ENCODE measurements around the gene IL17RC. TPM values are rescaled to one million over a fixed set of nuclear protein-coding genes. Genes with fewer than 3 reads are reported as not detected.

IL17RC gene
- total and polyA plus RNA-seq, 2 of the 4 experiments (the other 2 are of a cell fraction) = 20.8 to 28.3 TPM

DNA sequence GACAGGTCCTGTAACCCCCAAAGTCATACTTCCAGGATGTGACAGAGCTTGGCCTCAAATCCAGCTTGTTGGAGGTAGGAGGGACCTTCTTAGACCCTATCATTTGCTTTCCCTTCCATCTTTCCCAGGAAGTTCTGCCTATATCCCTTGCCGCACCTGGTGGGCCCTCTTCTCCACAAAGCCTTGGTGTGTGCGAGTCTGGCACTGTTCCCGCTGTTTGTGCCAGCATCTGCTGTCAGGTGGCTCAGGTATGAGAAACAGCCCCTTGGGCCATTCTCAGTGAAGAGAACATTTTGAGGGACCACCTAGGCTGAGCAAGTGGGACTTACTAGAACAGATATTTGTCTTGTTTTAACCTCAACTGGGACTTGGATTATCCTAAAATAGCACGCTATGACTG lies 13.0 kb upstream of the IL17RC start:
- H4K8ac ChIP-seq (ENCODE audit: low read depth in 2 of 2, low read length in 2 of 2) = peak overlapping the region; percentile 24 to 57; a peak in 2 of 4 replicates
- no peaks in the 10 kb centered on the region for H3K27me3 ChIP-seq (ENCODE audit: control insufficient read depth, insufficient read depth, low read length)
- peak overlapping the region; percentile 57 for H2AFZ ChIP-seq (replicated peaks; ENCODE audit: low read length, poor library complexity)
- peaks cover 0 to 16% of the 10 kb centered on the region in 2 experiments; a peak in 2 of 4 replicates for H3K79me1 ChIP-seq (ENCODE audit: low read depth in 1 of 2, low read length in 2 of 2)
- peak overlapping the region; percentile 32; the same call in 1 of the 2 replicates for H2BK120ac ChIP-seq (ENCODE audit: low read depth, low read length)
- peak overlapping the region; percentile 77; the same call in 1 of the 2 replicates for H3K14ac ChIP-seq (replicated peaks; ENCODE audit: low read depth, low read length)
- dilution Hi-C loops (cut with HindIII; ENCODE audit: low sequenced_read_pairs, unreplicated experiment) = no loop called here
- intact Hi-C loops (cut with micrococcal nuclease) = no loop called here
- no peaks in the 10 kb centered on the region for H3K36me3 ChIP-seq (ENCODE audit: control insufficient read depth, insufficient read depth, low read length)
- H3K4me3 ChIP-seq (ENCODE audit: insufficient read depth, low read depth, low read length) = no peak overlapping the region
- no peak overlapping the region for H3K4me2 ChIP-seq (ENCODE audit: low read depth, low read length)
- H2BK20ac ChIP-seq (ENCODE audit: low read depth, low read length) = peak overlapping the region; percentile 64; the same call in 1 of the 2 replicates
- H2BK5ac ChIP-seq (ENCODE audit: low read depth, low read length, poor library complexity, severe bottlenecking) = peak overlapping the region; percentile 32
- no peaks in the 10 kb centered on the region for H3K9me3 ChIP-seq (ENCODE audit: control insufficient read depth, insufficient read depth, low read length)
- H3K9me1 ChIP-seq (ENCODE audit: insufficient read depth, low read length) = peaks cover 19% of the 10 kb centered on the region
- CTCF ChIA-PET = no interaction called here
- POLR2A ChIA-PET (ENCODE audit: unreplicated experiment) = no interaction called here
- TF ChIP-seq RCOR1 (IDR thresholded peaks at IDR 0.05; ENCODE audit: insufficient replicate concordance, low read length) (no peak), CEBPB (IDR thresholded peaks at IDR 0.05; ENCODE audit: low read depth, low read length) (no peak), SMC3 (IDR thresholded peaks at IDR 0.05; ENCODE audit: low read depth, low read length) (no peak), MAFK (IDR thresholded peaks at IDR 0.05; ENCODE audit: low read depth, low read length) (no peak), BHLHE40 (IDR thresholded peaks at IDR 0.05; ENCODE audit: low read depth, low read length) (no peak), FOS (IDR thresholded peaks at IDR 0.05; ENCODE audit: low read depth, low read length) (no peak)
- TF ChIP-seq, protein P1, sequence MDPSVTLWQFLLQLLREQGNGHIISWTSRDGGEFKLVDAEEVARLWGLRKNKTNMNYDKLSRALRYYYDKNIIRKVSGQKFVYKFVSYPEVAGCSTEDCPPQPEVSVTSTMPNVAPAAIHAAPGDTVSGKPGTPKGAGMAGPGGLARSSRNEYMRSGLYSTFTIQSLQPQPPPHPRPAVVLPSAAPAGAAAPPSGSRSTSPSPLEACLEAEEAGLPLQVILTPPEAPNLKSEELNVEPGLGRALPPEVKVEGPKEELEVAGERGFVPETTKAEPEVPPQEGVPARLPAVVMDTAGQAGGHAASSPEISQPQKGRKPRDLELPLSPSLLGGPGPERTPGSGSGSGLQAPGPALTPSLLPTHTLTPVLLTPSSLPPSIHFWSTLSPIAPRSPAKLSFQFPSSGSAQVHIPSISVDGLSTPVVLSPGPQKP (IDR thresholded peaks at IDR 0.05; ENCODE audit: borderline replicate concordance, low read depth, low read length) = no peak
- TF ChIP-seq, protein P2, sequence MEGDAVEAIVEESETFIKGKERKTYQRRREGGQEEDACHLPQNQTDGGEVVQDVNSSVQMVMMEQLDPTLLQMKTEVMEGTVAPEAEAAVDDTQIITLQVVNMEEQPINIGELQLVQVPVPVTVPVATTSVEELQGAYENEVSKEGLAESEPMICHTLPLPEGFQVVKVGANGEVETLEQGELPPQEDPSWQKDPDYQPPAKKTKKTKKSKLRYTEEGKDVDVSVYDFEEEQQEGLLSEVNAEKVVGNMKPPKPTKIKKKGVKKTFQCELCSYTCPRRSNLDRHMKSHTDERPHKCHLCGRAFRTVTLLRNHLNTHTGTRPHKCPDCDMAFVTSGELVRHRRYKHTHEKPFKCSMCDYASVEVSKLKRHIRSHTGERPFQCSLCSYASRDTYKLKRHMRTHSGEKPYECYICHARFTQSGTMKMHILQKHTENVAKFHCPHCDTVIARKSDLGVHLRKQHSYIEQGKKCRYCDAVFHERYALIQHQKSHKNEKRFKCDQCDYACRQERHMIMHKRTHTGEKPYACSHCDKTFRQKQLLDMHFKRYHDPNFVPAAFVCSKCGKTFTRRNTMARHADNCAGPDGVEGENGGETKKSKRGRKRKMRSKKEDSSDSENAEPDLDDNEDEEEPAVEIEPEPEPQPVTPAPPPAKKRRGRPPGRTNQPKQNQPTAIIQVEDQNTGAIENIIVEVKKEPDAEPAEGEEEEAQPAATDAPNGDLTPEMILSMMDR (conservative IDR thresholded peaks at IDR 0.05; ENCODE audit: low read depth, low read length) = no peak
- no peak overlapping the region for H3K18ac ChIP-seq (ENCODE audit: low read depth, low read length)
- H4K5ac ChIP-seq (ENCODE audit: low read depth, low read length) = no peak overlapping the region
- in situ Hi-C loops (cut with MboI; ENCODE audit: low sequenced_read_pairs) = no loop called here
- H2AK5ac ChIP-seq (ENCODE audit: low read depth, low read length) = peak overlapping the region; percentile 64; the same call in 1 of the 2 replicates
- H4K20me1 ChIP-seq (ENCODE audit: insufficient read depth, low read length) = no peaks in the 10 kb centered on the region
- H3K23ac ChIP-seq (ENCODE audit: low read depth, low read length) = 0 out of 2 replicates have a peak overlapping the region, but pooled peaks have one; percentile 11
- no peak overlapping the region for H3K27ac ChIP-seq (ENCODE audit: insufficient read depth, low read length)
- H3K56ac ChIP-seq (ENCODE audit: extremely low read depth, insufficient read depth, low read length) = no peak overlapping the region
- no peak overlapping the region; the same call in 1 of the 2 replicates for H4K91ac ChIP-seq (ENCODE audit: insufficient read depth, low read depth, low read length)
- peak overlapping the region; percentile 45 for H3K4ac ChIP-seq (ENCODE audit: low read depth, low read length)
- no TSS peak for BruUV-seq (replicated peaks)
- H3K9ac ChIP-seq (ENCODE audit: low read depth, low read length) = no peak overlapping the region
- no peak for ATAC-seq (ENCODE audit: low read depth)
- no CpG with 5 or more reads among the region's 4 CpGs for WGBS, 2 experiments (ENCODE audit: extremely low coverage in 2 of 2, insufficient read length in 1 of 2)
- H2AK9ac ChIP-seq (replicated peaks; ENCODE audit: low read depth, low read length, poor library complexity) = peak overlapping the region; percentile 83
- H2BK15ac ChIP-seq (ENCODE audit: low read depth, low read length) = peak overlapping the region; percentile 69; the same call in 1 of the 3 replicates
- peaks cover 11% of the 10 kb centered on the region for H3K4me1 ChIP-seq (ENCODE audit: control insufficient read depth, insufficient read depth, low read length)
- DNase-seq = no peak
